ENCODE data around the gene SPOCK1.

DNA sequence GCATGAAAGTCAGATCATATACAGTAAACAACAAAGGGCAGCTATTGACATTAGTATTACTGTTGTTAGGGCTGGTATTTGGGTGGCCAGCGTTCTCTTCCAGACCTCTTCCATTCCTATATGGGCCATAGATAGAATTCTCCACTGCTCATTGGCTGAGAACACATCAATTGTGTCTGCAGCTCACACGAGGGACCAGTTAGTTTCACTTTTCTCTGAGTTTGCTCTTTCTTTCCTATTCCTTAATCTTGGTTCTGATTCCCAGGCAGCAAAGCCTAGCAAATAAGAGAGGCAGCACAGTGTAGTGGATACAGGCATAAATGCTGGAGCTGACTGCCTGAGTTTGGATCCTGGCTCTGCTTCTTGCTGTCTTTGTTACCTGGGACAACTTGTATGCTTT is 476.4 kb downstream of the SPOCK1 start:
- TF ChIP-seq, protein P1, sequence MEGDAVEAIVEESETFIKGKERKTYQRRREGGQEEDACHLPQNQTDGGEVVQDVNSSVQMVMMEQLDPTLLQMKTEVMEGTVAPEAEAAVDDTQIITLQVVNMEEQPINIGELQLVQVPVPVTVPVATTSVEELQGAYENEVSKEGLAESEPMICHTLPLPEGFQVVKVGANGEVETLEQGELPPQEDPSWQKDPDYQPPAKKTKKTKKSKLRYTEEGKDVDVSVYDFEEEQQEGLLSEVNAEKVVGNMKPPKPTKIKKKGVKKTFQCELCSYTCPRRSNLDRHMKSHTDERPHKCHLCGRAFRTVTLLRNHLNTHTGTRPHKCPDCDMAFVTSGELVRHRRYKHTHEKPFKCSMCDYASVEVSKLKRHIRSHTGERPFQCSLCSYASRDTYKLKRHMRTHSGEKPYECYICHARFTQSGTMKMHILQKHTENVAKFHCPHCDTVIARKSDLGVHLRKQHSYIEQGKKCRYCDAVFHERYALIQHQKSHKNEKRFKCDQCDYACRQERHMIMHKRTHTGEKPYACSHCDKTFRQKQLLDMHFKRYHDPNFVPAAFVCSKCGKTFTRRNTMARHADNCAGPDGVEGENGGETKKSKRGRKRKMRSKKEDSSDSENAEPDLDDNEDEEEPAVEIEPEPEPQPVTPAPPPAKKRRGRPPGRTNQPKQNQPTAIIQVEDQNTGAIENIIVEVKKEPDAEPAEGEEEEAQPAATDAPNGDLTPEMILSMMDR (IDR thresholded peaks at IDR 0.05 in 8 of 11, conservative IDR thresholded peaks at IDR 0.05 in 3 of 11), result no peak
- TF ChIP-seq POLR2AphosphoS5 (IDR thresholded peaks at IDR 0.05), result no peak
- no peak for TF ChIP-seq POLR2A (IDR thresholded peaks at IDR 0.05)
